ENCODE measurements around the gene TMEM132D. TPM values are rescaled to one million over a fixed set of nuclear protein-coding genes. Genes with fewer than 3 reads are reported as not detected.

The TMEM132D gene
- total and polyA plus RNA-seq, 2 donors from 2014 or later, result 0.13 TPM; not detected in 1

GRCh38 chr12:129559776-129560175, 344.0 kb downstream of the TMEM132D start:
- H3K4me3 ChIP-seq (ENCODE audit: low read length in 3 of 3), result no peak overlapping the region
- intact Hi-C loops (cut with DNase I), result no loop called here
- FAIRE-seq (no peak), DNase-seq (no peak)
- H3K9ac ChIP-seq (ENCODE audit: low read length in 3 of 3), result no peak overlapping the region
- no peaks in the 10 kb centered on the region for H3K36me3 ChIP-seq (ENCODE audit: control insufficient read depth in 2 of 3, insufficient read depth in 3 of 3, low read length in 3 of 3)
- no peak for TF ChIP-seq CTCF (IDR thresholded peaks at IDR 0.05; ENCODE audit: borderline replicate concordance, extremely low read depth, insufficient read depth)
- H3K9me3 ChIP-seq (ENCODE audit: control insufficient read depth in 2 of 3, insufficient read depth in 1 of 3, low read length in 3 of 3), result no peaks in the 10 kb centered on the region
- no peak overlapping the region for H3K27ac ChIP-seq (ENCODE audit: low read depth in 2 of 2, low read length in 2 of 2)
- H3K27me3 ChIP-seq (ENCODE audit: control insufficient read depth, insufficient read depth, low read length), result no peaks in the 10 kb centered on the region
- H3K4me1 ChIP-seq (ENCODE audit: control insufficient read depth in 2 of 3, insufficient read depth in 2 of 3, low read depth in 1 of 3, low read length in 3 of 3), result no peaks in the 10 kb centered on the region

GRCh38 chr12:129558036-129558435, 345.8 kb downstream of the TMEM132D start:
- no peak overlapping the region for H3K27ac ChIP-seq (ENCODE audit: low read depth in 2 of 2, low read length in 2 of 2)
- H3K4me3 ChIP-seq (ENCODE audit: low read length in 3 of 3), result no peak overlapping the region
- TF ChIP-seq CTCF (IDR thresholded peaks at IDR 0.05; ENCODE audit: borderline replicate concordance, extremely low read depth, insufficient read depth), result no peak
- FAIRE-seq (no peak), DNase-seq (no peak)
- no peaks in the 10 kb centered on the region for H3K4me1 ChIP-seq (ENCODE audit: control insufficient read depth in 2 of 3, insufficient read depth in 2 of 3, low read depth in 1 of 3, low read length in 3 of 3)
- no peak overlapping the region for H3K9ac ChIP-seq (ENCODE audit: low read length in 3 of 3)
- no peaks in the 10 kb centered on the region for H3K36me3 ChIP-seq (ENCODE audit: control insufficient read depth in 2 of 3, insufficient read depth in 3 of 3, low read length in 3 of 3)
- intact Hi-C loops (cut with DNase I), result no loop called here
- no peaks in the 10 kb centered on the region for H3K9me3 ChIP-seq (ENCODE audit: control insufficient read depth in 2 of 3, insufficient read depth in 1 of 3, low read length in 3 of 3)
- no peaks in the 10 kb centered on the region for H3K27me3 ChIP-seq (ENCODE audit: control insufficient read depth, insufficient read depth, low read length)

- intact Hi-C loops (cut with DNase I), result no loop called here
- no peak for TF ChIP-seq CTCF (IDR thresholded peaks at IDR 0.05; ENCODE audit: borderline replicate concordance, extremely low read depth, insufficient read depth)
These were observed 347.7 kb downstream of the TMEM132D start for GRCh38 chr12:129556082-129556481.

More at GRCh38 chr12:129556082-129556481, 347.7 kb downstream of the TMEM132D start:
- Histone ChIP-seq H3K27me3 (ENCODE audit: control insufficient read depth, insufficient read depth, low read length) (no peaks in the 10 kb centered on the region), H3K9me3 (ENCODE audit: control insufficient read depth in 2 of 3, insufficient read depth in 1 of 3, low read length in 3 of 3) (no peaks in the 10 kb centered on the region), H3K4me1 (ENCODE audit: control insufficient read depth in 2 of 3, insufficient read depth in 2 of 3, low read depth in 1 of 3, low read length in 3 of 3) (no peaks in the 10 kb centered on the region), H3K9ac (ENCODE audit: low read length in 3 of 3) (no peak overlapping the region), H3K4me3 (ENCODE audit: low read length in 3 of 3) (no peak overlapping the region), H3K36me3 (ENCODE audit: control insufficient read depth in 2 of 3, insufficient read depth in 3 of 3, low read length in 3 of 3) (no peaks in the 10 kb centered on the region), H3K27ac (ENCODE audit: low read depth in 2 of 2, low read length in 2 of 2) (no peak overlapping the region)
- DNase-seq, result no peak
- no peak for FAIRE-seq

Measured in kidney (tissue), 14 donors.